PFSK-1 (cell line): ENCODE results near the gene LRRC8B.

Source experiments
- FOXP2 ChIP-seq: optimal IDR thresholded peaks from 2 replicates; pipeline ENCODE3; 2011; ENCODE audit warnings: borderline replicate concordance, control low read depth, inconsistent platforms; ENCODE audit not compliant: insufficient read depth; ENCODE audit errors: extremely low read length, extremely low read depth
- POLR2AphosphoS5 ChIP-seq: IDR thresholded peaks from 2 replicates; pipeline ENCODE4 v1.6.1; 2012; ENCODE audit warnings: low read depth, mild to moderate bottlenecking, control low read depth, low read length, moderate library complexity
- REST ChIP-seq, 2 experiments: IDR thresholded peaks; 2 replicates each; pipeline versions ENCODE4 v1.6.1 to v1.8.0; 2011 to 2012; ENCODE audit warnings: low read depth in 2 of 2, low read length in 2 of 2, control low read depth in 1 of 2, inconsistent platforms in 1 of 2, mild to moderate bottlenecking in 1 of 2, moderate library complexity in 1 of 2; ENCODE audit not compliant: insufficient read depth in 1 of 2
- SIN3A ChIP-seq: IDR thresholded peaks from 2 replicates; pipeline ENCODE4 v1.6.1; 2012; ENCODE audit warnings: mild to moderate bottlenecking, low read length, moderate library complexity, borderline replicate concordance; ENCODE audit not compliant: insufficient read depth
- TAF1 ChIP-seq: IDR thresholded peaks from 2 replicates; pipeline ENCODE4 v1.6.1; 2012; ENCODE audit warnings: low read length, control low read depth, borderline replicate concordance; ENCODE audit not compliant: insufficient read depth

LRRC8B gene

GRCh38 chr1:89532866-89533265 lies 8.2 kb downstream of the LRRC8B start:
- TF ChIP-seq POLR2AphosphoS5 (no peak), FOXP2 (no peak), SIN3A (no peak), TAF1 (no peak), REST (IDR thresholded peaks at IDR 0.05; ENCODE audit: insufficient read depth in 1 of 2, low read depth in 2 of 2, low read length in 2 of 2) (no peak)

GRCh38 chr1:89535537-89535936 lies 10.9 kb downstream of the LRRC8B start:
- TF ChIP-seq SIN3A (no peak), TAF1 (no peak), POLR2AphosphoS5 (no peak), REST (IDR thresholded peaks at IDR 0.05; ENCODE audit: insufficient read depth in 1 of 2, low read depth in 2 of 2, low read length in 2 of 2) (no peak), FOXP2 (no peak)

GRCh38 chr1:89536555-89537341 lies 12.1 kb downstream of the LRRC8B start:
- TF ChIP-seq REST (IDR thresholded peaks at IDR 0.05; ENCODE audit: insufficient read depth in 1 of 2, low read depth in 2 of 2, low read length in 2 of 2), result no peak
- TF ChIP-seq FOXP2, result no peak
- no peak for TF ChIP-seq SIN3A
- no peak for TF ChIP-seq POLR2AphosphoS5
- TF ChIP-seq TAF1, result no peak

GRCh38 chr1:89538361-89538760 lies 13.7 kb downstream of the LRRC8B start:
- TF ChIP-seq TAF1 (no peak), FOXP2 (no peak), REST (IDR thresholded peaks at IDR 0.05; ENCODE audit: insufficient read depth in 1 of 2, low read depth in 2 of 2, low read length in 2 of 2) (no peak), POLR2AphosphoS5 (no peak), SIN3A (no peak)
